ENCODE measurements around the gene NLRP9. TPM values are rescaled to one million over a fixed set of nuclear protein-coding genes. Genes with fewer than 3 reads are reported as not detected.

Gene NLRP9
- total RNA-seq, 1 experiment from 2014 or later, result not detected

DNA sequence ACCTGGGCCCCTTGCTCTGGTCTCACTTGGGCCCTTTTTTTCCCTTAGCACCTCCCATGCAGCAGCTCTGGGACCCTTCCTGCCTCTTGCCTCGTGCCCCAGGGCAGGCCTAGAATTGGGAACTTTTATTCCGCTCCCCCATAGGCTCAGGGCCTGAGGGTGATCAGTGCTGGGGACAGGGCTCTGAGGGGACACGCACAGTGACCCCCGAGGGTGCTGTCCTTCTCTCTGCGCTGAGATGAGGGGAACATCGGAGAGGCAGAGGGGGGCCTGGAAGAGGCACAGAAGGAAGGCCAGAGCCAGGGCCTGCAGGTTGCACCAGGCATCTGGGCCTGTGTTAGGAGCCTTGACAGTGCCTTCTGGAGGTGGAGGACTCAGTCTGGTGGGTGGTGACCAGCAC lies 52.4 kb downstream of the NLRP9 start:
- intact Hi-C loops (cut with micrococcal nuclease), result no loop called here
- TF ChIP-seq RAD21 (IDR thresholded peaks at IDR 0.05; ENCODE audit: low read depth) (no peak), POLR2AphosphoS5 (IDR thresholded peaks at IDR 0.05; ENCODE audit: low read depth, low read length) (no peak), EZH2 (IDR thresholded peaks at IDR 0.05) (no peak), ZNF274 (IDR thresholded peaks at IDR 0.05; ENCODE audit: low read depth, low read length) (no peak), EGR1 (IDR thresholded peaks at IDR 0.05; ENCODE audit: low read depth) (no peak)
- TF ChIP-seq, protein P1, sequence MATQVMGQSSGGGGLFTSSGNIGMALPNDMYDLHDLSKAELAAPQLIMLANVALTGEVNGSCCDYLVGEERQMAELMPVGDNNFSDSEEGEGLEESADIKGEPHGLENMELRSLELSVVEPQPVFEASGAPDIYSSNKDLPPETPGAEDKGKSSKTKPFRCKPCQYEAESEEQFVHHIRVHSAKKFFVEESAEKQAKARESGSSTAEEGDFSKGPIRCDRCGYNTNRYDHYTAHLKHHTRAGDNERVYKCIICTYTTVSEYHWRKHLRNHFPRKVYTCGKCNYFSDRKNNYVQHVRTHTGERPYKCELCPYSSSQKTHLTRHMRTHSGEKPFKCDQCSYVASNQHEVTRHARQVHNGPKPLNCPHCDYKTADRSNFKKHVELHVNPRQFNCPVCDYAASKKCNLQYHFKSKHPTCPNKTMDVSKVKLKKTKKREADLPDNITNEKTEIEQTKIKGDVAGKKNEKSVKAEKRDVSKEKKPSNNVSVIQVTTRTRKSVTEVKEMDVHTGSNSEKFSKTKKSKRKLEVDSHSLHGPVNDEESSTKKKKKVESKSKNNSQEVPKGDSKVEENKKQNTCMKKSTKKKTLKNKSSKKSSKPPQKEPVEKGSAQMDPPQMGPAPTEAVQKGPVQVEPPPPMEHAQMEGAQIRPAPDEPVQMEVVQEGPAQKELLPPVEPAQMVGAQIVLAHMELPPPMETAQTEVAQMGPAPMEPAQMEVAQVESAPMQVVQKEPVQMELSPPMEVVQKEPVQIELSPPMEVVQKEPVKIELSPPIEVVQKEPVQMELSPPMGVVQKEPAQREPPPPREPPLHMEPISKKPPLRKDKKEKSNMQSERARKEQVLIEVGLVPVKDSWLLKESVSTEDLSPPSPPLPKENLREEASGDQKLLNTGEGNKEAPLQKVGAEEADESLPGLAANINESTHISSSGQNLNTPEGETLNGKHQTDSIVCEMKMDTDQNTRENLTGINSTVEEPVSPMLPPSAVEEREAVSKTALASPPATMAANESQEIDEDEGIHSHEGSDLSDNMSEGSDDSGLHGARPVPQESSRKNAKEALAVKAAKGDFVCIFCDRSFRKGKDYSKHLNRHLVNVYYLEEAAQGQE (IDR thresholded peaks at IDR 0.05; ENCODE audit: low read depth), result no peak
- TF ChIP-seq, protein P2, sequence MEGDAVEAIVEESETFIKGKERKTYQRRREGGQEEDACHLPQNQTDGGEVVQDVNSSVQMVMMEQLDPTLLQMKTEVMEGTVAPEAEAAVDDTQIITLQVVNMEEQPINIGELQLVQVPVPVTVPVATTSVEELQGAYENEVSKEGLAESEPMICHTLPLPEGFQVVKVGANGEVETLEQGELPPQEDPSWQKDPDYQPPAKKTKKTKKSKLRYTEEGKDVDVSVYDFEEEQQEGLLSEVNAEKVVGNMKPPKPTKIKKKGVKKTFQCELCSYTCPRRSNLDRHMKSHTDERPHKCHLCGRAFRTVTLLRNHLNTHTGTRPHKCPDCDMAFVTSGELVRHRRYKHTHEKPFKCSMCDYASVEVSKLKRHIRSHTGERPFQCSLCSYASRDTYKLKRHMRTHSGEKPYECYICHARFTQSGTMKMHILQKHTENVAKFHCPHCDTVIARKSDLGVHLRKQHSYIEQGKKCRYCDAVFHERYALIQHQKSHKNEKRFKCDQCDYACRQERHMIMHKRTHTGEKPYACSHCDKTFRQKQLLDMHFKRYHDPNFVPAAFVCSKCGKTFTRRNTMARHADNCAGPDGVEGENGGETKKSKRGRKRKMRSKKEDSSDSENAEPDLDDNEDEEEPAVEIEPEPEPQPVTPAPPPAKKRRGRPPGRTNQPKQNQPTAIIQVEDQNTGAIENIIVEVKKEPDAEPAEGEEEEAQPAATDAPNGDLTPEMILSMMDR (IDR thresholded peaks at IDR 0.05 in 2 of 3, conservative IDR thresholded peaks at IDR 0.05 in 1 of 3; ENCODE audit: borderline replicate concordance in 1 of 3, insufficient read depth in 1 of 3, low read depth in 2 of 3, low read length in 2 of 3), result no peak
- CTCF ChIA-PET, result no interaction called here
- no peaks in the 10 kb centered on the region for H3K4me1 ChIP-seq (ENCODE audit: control insufficient read depth in 1 of 2, insufficient read depth in 2 of 2, low read length in 2 of 2)
- BruUV-seq (replicated peaks), result no TSS peak
- no peaks in the 10 kb centered on the region for H3K27me3 ChIP-seq (ENCODE audit: insufficient read depth, low read length)
- no peaks in the 10 kb centered on the region for H3K9me3 ChIP-seq (ENCODE audit: control insufficient read depth in 1 of 2, insufficient read depth in 1 of 2, low read depth in 1 of 2, low read length in 2 of 2)
- DNase-seq (ENCODE audit: low read depth, low spot score) (no peak), ATAC-seq (no peak)
- H3K79me2 ChIP-seq (ENCODE audit: insufficient read depth, low read length), result peaks cover 63% of the 10 kb centered on the region
- no peak overlapping the region for H3K9ac ChIP-seq (ENCODE audit: low read length)
- RAD21 ChIA-PET (ENCODE audit: low non-redundant PET in 1 of 2, low total read pairs in 2 of 2, uncharacterized antibody in 2 of 2, unreplicated experiment in 2 of 2), result no interaction called here
- H2AFZ ChIP-seq (ENCODE audit: low read depth, low read length, poor library complexity, severe bottlenecking), result no peak overlapping the region
- no peak overlapping the region for H3K4me2 ChIP-seq (ENCODE audit: low read length)
- H4K20me1 ChIP-seq (ENCODE audit: insufficient read depth), result no peaks in the 10 kb centered on the region
- H3K4me3 ChIP-seq (replicated peaks in 1 of 2; ENCODE audit: low read depth in 1 of 2, low read length in 2 of 2), result no peak overlapping the region
- POLR2A ChIA-PET, result no interaction called here
- H3K27ac ChIP-seq (ENCODE audit: low read depth, low read length), result no peak overlapping the region
- no peaks in the 10 kb centered on the region for H3K9me2 ChIP-seq (ENCODE audit: insufficient read depth)
- peaks cover 19 to 20% of the 10 kb centered on the region in 2 experiments; a peak in 3 of 4 replicates for H3K36me3 ChIP-seq (ENCODE audit: control insufficient read depth in 1 of 2, insufficient read depth in 2 of 2, low read length in 2 of 2)
